GM21360 (cell line): ENCODE results near the gene DEPDC7.
"Not testable (repeated sequence)": the region's sequence is repeated elsewhere in the genome, so short reads cannot be mapped to it uniquely, and the experiment has no call there.

Experiments used
- ATAC-seq: cut with Tn5 transposase; IDR thresholded peaks from one replicate; pipeline ENCODE4 v1.9.1; 2021; ENCODE audit warnings: mild to moderate bottlenecking, moderate library complexity; ENCODE audit not compliant: unreplicated experiment

Gene DEPDC7

DNA sequence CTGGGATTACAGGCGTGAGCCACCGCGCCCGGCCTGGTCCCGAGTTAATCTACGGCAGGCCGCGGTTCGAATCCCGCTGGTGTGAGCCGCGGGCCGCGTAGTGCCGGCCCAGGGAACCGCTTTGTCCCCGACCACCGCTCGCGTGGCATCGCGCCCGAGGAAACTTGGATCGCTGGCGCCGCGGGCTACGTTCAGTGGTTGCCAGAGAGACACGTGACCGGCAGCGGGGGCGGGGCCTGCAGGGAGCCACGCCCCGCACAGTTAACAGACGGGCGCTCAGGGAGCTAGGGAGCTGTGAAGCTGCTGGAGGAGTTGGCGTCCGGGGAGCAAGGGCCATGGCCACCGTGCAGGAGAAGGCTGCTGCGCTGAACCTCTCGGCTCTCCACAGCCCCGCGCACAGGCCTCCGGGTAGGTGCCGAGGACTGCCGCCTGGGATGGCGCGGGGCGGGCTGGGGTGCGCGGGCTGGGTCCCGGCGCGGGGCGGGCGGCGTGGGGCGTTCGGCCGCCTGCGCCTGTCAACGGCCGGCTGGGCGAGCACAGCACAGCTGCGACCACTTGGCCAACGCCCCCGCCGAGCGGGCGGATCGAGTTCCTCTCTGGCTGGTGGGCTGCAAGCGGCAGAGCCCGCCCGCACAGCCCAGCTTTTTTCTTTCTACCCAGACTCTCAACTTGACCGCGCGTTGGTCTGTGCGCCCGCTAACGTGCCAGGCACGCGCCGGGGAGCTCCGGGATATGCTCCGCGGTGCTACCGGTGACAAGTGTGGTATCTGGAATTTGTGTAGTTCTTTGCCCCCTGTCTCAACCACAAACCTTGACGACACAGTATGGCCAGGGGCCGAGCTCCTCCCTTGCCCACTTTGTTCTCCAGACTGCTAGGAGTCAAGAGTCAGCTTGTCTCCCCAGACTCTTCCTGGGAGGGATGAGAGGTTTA is at the start of gene DEPDC7:
Gene DEPDC7 (plus strand): TSS at position 258 of the 931 bp plus-strand sequence. CDS start 78 bp downstream, at position 336.
- ATAC-seq, result peak; percentile 71

DNA sequence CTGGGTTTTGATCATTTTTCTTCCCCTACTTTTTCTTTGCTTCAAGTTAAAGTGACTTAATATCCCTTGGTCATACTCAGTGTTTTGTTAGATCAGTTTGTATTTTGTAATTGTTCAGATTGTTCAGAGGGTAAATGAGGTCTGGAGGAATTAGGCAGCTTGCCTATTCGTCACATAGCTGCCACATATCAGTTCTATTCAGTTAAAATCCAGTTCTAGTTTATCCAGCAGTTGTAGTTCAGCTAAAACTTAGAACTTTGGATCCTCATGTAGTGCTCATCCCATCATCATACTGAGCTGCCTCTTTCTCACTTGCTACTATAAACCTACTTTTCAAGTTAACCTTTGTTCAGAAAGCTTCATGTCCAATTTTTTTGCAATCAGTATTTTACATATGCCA is 47.1 kb upstream of the DEPDC7 start:
- ATAC-seq, result no peak

DNA sequence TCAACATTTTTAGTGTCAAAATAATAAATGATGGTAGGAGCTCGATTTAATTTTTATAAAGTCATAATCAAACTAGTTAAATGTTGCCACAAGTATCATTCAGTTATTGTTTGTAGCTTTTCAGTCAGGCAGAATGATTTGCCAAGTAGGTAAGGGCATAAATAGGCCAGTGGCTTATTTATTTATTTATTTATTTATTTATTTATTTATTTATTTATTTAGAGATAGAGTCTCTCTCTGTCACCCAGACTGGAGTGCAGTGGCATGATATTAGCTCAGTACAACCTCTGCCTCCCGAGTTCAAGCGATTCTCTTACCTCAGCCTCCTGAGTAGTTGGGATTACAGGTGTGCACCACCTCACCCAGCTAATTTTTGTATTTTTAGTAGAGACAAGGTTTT is 43.4 kb upstream of the DEPDC7 start:
- not testable (repeated sequence) for ATAC-seq

GRCh38 chr11:32972781-32973180 is 42.9 kb upstream of the DEPDC7 start:
- no peak for ATAC-seq

GRCh38 chr11:32982626-32983025 is 33.1 kb upstream of the DEPDC7 start:
- no peak for ATAC-seq

GRCh38 chr11:32983506-32983905 is 32.2 kb upstream of the DEPDC7 start:
- no peak for ATAC-seq

- no peak for ATAC-seq
These were observed 30.1 kb upstream of the DEPDC7 start for GRCh38 chr11:32985600-32985999.

DNA sequence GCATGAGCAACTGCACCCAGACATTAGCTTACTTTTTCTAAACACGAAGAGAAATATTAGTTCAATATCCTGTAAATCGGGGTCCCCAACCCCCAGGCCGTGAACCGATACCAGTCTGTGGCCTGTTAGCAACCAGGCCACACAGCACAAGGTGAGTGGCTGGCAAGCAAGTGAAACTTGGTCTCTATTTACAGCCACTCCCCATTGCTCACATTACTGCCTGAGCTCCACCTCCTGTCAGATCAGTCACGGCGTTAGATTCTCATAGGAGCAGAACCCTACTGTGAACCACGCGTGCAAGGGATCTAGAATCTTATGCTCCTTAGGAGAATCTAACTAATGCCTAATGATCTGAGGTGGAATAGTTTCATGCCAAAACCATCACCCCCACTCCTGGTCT is 27.8 kb upstream of the DEPDC7 start:
- no peak for ATAC-seq

DNA sequence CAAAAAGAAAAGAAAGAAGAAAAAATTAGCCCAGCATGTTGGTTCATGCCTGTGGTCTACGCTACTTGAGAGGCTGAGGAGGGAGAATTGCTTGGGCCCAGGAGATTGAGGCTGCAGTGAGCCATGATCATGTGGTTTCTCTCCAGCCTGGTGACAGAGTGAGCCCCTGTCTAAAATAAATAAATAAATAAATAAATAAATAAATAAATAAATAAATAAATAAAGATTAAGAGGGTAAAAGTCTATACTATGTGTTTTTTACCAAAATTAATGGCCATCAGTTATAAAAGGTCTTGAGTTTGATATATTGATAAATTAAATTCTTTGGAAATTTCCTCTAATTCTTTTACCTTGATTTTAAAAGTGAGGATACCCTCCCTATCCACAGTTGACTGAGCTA is 25.2 kb upstream of the DEPDC7 start:
- ATAC-seq, result no peak

- ATAC-seq, result no peak
These were observed 24.3 kb upstream of the DEPDC7 start for GRCh38 chr11:32991427-32991826.

DNA sequence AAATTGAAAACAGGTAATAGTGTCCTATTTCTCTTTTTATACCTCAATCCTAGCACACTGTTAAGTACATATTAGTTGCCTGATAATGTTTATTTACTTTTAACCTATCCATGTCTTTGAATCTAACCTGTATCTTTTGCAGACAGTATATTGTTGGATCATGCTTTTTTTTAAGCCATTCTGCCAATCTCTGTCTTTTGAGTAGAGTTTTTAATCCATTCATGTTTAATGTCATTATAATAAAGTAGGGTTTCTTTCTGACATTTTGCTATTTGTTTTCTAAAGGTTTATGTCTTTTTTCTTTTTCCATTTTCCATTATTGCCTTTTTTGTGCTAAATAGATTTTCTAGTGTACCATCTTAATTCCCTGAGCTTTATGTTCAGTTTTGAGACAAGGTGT is 23.8 kb upstream of the DEPDC7 start:
- no peak for ATAC-seq

- no peak for ATAC-seq
These were observed 15.5 kb upstream of the DEPDC7 start for GRCh38 chr11:33000181-33000580.

DNA sequence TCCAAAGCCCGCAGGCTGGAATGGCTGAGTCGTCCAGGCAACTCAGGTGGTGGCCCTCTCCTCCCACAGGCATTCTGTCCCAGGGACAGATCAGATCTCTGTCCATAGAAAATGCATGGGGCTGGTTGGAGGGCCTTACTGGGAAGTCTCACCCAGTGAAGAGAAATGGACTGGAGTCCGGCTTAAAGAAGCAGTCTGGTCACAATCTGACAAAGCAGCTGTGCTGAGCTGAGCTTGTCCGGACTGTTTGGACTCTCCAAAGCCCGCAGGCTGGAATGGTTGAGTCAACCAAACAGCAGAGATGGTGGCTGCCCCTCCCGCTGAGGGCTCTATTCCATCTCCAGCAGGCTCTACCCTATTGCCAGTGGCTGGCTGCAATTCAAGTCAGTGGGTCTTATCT is 14.4 kb upstream of the DEPDC7 start:
- no peak for ATAC-seq

GRCh38 chr11:33001751-33002542 is 13.7 kb upstream of the DEPDC7 start:
- no peak for ATAC-seq

- ATAC-seq, result no peak
These were observed 10.5 kb upstream of the DEPDC7 start for GRCh38 chr11:33005175-33005574.

- no peak for ATAC-seq
These were observed 9.7 kb upstream of the DEPDC7 start for GRCh38 chr11:33006010-33006409.

GRCh38 chr11:33013755-33014154 is 1.9 kb upstream of the DEPDC7 start:
- ATAC-seq, result no peak

DNA sequence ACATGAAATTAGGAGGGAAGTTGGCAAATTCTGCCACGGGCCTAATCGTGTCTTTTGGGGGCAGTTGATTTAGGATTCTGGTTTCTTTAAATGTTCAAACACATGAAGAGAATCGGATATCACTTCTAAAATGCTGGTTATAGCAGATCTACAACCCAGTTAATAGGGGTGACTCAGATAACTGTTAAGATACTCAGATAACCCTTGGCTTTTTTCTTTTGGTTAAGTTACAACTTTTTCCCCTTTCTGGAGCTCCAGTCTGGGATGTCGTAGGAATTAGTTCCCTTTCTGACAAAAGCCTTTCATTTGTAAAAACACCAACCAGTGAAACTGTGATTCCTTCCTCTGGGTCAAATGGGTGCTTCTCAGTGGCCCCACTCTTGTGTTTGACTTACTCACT is 976 bp downstream of the DEPDC7 start:
- ATAC-seq, result no peak

GRCh38 chr11:33017478-33017877 is 1.8 kb downstream of the DEPDC7 start:
- no peak for ATAC-seq

- ATAC-seq, result no peak
These were observed 2.3 kb downstream of the DEPDC7 start for GRCh38 chr11:33017965-33018364.

DNA sequence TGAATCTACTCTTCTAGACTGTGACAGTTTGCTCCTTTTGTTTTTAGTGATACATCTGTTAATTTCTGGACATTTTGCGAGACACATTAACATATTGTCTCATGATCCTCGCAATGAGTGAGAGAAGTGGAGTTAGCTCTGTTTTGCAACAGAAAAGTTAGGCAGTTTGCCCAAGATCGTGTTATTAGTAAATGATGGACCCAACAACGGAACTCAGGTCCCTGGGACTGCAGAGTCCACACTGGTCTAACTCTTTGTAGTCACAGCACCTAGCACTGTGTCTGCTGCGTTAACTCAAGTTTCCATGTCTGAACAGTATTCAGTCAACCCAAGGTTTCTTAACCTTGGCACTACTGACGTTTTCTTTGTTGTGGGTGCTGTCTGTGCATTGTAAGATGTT is 3.2 kb downstream of the DEPDC7 start:
- no peak for ATAC-seq

DNA sequence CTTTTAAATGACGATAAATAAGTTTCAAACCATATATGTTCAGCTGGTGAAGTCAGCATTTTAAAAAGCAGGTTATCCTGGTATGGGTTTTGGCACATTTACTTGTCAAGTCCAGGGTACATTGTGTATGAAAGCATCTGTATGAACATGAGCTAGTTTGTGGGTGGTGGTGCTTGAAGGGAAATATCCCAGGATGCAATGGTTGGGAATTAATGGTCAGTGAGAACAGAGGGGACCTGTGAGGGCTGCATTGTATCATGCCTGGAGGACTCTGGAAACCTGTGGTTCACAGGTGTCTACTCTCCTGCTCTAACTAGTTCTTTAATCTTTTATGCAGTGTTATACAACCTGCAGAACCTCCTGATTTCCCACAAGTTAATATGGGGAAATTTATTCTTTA is 5.8 kb downstream of the DEPDC7 start:
- ATAC-seq, result no peak
